Fibroblast of lung (primary cell): ENCODE measurements around the gene NECAB3. TPM values are rescaled to one million over a fixed set of nuclear protein-coding genes. Genes with fewer than 3 reads are reported as not detected.
"Not testable (repeated sequence)": the region's sequence is repeated elsewhere in the genome, so short reads cannot be mapped to it uniquely, and the experiment has no call there.

Experiments
- DNase-seq, 2 donors: peaks; one replicate each; pipeline versions ENCODE4 v3.0.0 to v3.0.0-alpha.2; 2010; ENCODE audit warnings: low read depth in 2 of 2
- H2AFZ ChIP-seq: 2 replicates; pipeline ENCODE4 v1.5.1; 2012; ENCODE audit warnings: low read length, control low read depth, inconsistent platforms
- H3K27ac ChIP-seq: 2 replicates; pipeline ENCODE4 v1.5.1; 2011; ENCODE audit warnings: low read length, control low read depth; ENCODE audit not compliant: insufficient read depth
- H3K27me3 ChIP-seq: 2 replicates; pipeline ENCODE4 v1.5.1; 2011; ENCODE audit warnings: mild to moderate bottlenecking, low read length; ENCODE audit not compliant: control insufficient read depth, insufficient read depth
- H3K36me3 ChIP-seq: 2 replicates; pipeline ENCODE4 v1.5.1; 2011; ENCODE audit warnings: low read length; ENCODE audit not compliant: control insufficient read depth, insufficient read depth
- H3K4me1 ChIP-seq: 2 replicates; pipeline ENCODE4 v1.5.1; 2011; ENCODE audit warnings: low read length; ENCODE audit not compliant: control insufficient read depth, insufficient read depth; ENCODE audit errors: extremely low read depth
- H3K4me2 ChIP-seq: 2 replicates; pipeline ENCODE4 v1.5.1; 2011; ENCODE audit warnings: low read length, control low read depth; ENCODE audit not compliant: insufficient read depth; ENCODE audit errors: extremely low read depth
- H3K4me3 ChIP-seq, 4 experiments: fragments of 200-600 bp in 1 of 4; sonication (generic) in 1 of 4; replicated peaks in 1 of 4; 2 replicates each; pipeline ENCODE4 v1.5.1; 2011 to 2016; ENCODE audit warnings: low read length in 4 of 4, low read depth in 3 of 4, mild to moderate bottlenecking in 3 of 4, control low read depth in 2 of 4, inconsistent platforms in 1 of 4, mixed read lengths in 1 of 4; ENCODE audit not compliant: insufficient read depth in 1 of 4; ENCODE audit errors: control extremely low read depth in 1 of 4
- H3K79me2 ChIP-seq: 2 replicates; pipeline ENCODE4 v1.5.1; 2012; ENCODE audit warnings: mild to moderate bottlenecking, low read length, inconsistent platforms; ENCODE audit not compliant: control insufficient read depth, insufficient read depth
- H3K9ac ChIP-seq: 2 replicates; pipeline ENCODE4 v1.5.1; 2011; ENCODE audit warnings: mild to moderate bottlenecking, low read length, control low read depth; ENCODE audit not compliant: insufficient read depth
- H3K9me3 ChIP-seq: 2 replicates; pipeline ENCODE4 v1.5.1; 2012; ENCODE audit warnings: low read depth, low read length; ENCODE audit not compliant: control insufficient read depth, insufficient read depth
- H4K20me1 ChIP-seq: 2 replicates; pipeline ENCODE4 v1.5.1; 2011; ENCODE audit warnings: low read length; ENCODE audit not compliant: control insufficient read depth, insufficient read depth; ENCODE audit errors: extremely low read depth
- EZH2 ChIP-seq: IDR thresholded peaks from 2 replicates; pipeline ENCODE4 v1.5.1; 2012; ENCODE audit warnings: low read length, control low read depth, mild to moderate bottlenecking; ENCODE audit errors: missing control alignments
- polyA plus RNA-seq, 2 donors: library from polyadenylated mRNA; depleted of rRNA in 1 of 2; stranded (reverse) in 1 of 2; unstranded in 1 of 2; fragments of >200 nt; gene quantifications; 2 replicates each; pipeline ENCODE4 v1.2.1, GENCODE V29; 2011 to 2012; ENCODE audit warnings: missing spikeins in 1 of 2
- total RNA-seq: library from RNA; depleted of rRNA; stranded (reverse); fragments of >200 nt; gene quantifications from 2 replicates; pipeline ENCODE4 v1.2.1, GENCODE V29; 2014
- TF ChIP-seq, protein P1 (sequence below), 2 donors: IDR thresholded peaks in 1 of 2; conservative IDR thresholded peaks in 1 of 2; 1 replicate in 1 of 2; 2 replicates in 1 of 2; pipeline ENCODE4 v1.5.1; 2011 to 2012; ENCODE audit warnings: low read length in 2 of 2, control low read depth in 1 of 2, inconsistent platforms in 1 of 2, low read depth in 1 of 2, mild to moderate bottlenecking in 1 of 2

Gene NECAB3
- total and polyA plus RNA-seq, 2 donors (not counting 1 experiment from before 2014, with no cell fraction given): 5.1 to 20.5 TPM

DNA sequence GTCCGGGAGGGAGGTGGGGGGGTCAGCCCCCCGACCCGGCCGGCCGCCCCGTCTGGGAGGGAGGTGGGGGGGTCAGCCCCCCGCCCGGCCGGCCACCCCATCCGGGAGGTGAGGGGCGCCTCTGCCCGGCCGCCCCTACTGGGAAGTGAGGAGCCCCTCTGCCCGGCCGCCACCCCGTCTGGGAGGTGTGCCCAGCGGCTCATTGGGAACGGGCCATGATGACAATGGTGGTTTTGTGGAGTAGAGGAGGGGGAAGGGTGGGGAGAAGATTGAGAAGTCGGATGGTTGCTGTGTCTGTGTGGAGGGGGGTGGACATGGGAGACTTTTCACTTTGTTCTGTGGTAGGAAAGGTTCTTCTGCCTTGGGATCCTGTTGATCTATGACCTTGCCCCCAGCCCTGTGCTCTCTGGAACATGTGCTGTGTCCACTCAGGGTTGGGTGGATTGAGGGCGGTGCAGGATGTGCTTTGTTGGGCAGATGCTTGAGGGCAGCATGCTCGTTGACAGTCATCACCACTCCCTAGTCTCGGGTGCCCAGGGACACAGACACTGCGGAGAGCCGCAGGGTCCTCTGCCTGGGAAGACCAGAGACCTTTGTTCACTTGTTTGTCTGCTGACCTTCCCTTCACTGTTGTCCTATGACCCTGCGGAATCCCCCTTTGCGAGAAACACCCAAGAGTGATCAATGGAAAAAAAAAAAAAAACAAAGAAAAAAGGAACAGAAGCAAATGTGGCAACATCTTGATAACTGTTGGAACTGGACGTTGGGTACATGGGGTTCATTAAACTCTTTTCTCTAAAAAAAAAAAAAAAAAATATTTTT, 27.6 kb upstream of the NECAB3 start:
- no peak overlapping the region for H3K27ac ChIP-seq
- no peaks in the 10 kb centered on the region for H4K20me1 ChIP-seq

DNA sequence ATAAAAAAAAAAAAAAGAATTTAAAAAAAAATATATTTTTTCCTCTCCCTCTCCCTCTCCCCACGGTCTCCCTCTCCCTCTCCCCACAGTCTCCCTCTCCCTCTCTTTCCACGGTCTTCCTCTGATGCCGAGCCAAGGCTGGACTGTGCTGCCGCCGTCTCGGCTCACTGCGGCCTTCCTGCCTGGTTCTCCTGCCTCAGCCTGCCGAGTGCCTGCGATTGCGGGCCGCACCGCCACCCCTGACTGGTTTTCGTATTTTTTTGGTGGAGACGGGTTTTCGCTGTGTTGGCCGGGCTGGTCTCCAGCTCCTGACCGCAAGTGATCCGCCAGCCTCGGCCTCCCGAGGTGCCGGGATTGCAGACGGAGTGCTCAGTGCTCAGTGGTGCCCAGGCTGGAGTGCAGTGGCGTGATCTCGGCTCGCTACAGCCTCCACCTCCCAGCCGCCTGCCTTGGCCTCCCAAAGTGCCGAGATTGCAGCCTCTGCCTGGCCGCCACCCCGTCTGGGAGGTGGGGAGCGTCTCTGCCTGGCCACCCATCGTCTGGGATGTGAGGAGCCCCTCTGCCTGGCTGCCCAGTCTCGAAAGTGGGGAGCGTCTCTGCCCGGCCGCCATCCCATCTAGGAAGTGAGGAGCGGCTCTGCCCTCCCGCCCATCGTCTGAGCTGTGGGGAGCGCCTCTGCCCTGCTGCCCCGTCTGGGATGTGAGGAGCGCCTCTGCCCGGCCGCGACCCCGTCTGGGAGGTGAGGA, 26.6 kb upstream of the NECAB3 start:
- not testable (repeated sequence) for H3K79me2 ChIP-seq, H3K27me3 ChIP-seq, H3K36me3 ChIP-seq, H3K9me3 ChIP-seq, H3K4me1 ChIP-seq, H3K27ac ChIP-seq, H3K4me3 ChIP-seq, H4K20me1 ChIP-seq, H3K9ac ChIP-seq, DNase-seq, H2AFZ ChIP-seq, H3K4me2 ChIP-seq

More for the DNA sequence above, 27.6 kb upstream of the NECAB3 start:
- DNase-seq: no peak
- Histone ChIP-seq H3K4me2 (no peak overlapping the region), H3K4me3 (no peak overlapping the region), H3K9ac (no peak overlapping the region), H3K9me3 (no peaks in the 10 kb centered on the region), H2AFZ (no peak overlapping the region), H3K79me2 (no peaks in the 10 kb centered on the region), H3K36me3 (no peaks in the 10 kb centered on the region), H3K27me3 (no peaks in the 10 kb centered on the region), H3K4me1 (no peaks in the 10 kb centered on the region)
- TF ChIP-seq EZH2: no peak
- TF ChIP-seq, protein P1, sequence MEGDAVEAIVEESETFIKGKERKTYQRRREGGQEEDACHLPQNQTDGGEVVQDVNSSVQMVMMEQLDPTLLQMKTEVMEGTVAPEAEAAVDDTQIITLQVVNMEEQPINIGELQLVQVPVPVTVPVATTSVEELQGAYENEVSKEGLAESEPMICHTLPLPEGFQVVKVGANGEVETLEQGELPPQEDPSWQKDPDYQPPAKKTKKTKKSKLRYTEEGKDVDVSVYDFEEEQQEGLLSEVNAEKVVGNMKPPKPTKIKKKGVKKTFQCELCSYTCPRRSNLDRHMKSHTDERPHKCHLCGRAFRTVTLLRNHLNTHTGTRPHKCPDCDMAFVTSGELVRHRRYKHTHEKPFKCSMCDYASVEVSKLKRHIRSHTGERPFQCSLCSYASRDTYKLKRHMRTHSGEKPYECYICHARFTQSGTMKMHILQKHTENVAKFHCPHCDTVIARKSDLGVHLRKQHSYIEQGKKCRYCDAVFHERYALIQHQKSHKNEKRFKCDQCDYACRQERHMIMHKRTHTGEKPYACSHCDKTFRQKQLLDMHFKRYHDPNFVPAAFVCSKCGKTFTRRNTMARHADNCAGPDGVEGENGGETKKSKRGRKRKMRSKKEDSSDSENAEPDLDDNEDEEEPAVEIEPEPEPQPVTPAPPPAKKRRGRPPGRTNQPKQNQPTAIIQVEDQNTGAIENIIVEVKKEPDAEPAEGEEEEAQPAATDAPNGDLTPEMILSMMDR (conservative IDR thresholded peaks at IDR 0.05 in 1 of 2, IDR thresholded peaks at IDR 0.05 in 1 of 2; ENCODE audit: low read depth in 1 of 2, low read length in 2 of 2): no peak

DNA sequence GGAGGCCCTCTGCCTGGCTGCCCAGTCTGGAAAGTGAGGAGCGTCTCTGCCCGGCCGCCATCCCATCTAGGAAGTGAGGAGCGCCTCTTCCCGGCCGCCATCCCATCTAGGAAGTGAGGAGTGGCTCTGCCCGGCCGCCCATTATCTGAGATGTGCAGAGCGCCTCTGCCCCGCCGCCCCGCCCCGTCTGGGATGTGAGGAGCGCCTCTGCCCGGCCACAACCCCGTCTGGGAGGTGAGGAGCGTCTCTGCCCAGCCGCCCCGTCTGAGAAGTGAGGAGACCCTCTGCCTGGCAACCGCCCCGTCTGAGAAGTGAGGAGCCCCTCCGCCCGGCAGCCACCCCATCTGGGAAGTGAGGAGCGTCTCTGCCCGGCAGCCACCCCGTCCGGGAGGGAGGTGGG, 24.7 kb upstream of the NECAB3 start:
- not testable (repeated sequence) for H4K20me1 ChIP-seq, H3K4me3 ChIP-seq, H3K27me3 ChIP-seq, H3K36me3 ChIP-seq, H3K4me1 ChIP-seq, H3K9ac ChIP-seq, H3K79me2 ChIP-seq, H3K4me2 ChIP-seq, H3K27ac ChIP-seq, DNase-seq, H3K9me3 ChIP-seq, H2AFZ ChIP-seq

DNA sequence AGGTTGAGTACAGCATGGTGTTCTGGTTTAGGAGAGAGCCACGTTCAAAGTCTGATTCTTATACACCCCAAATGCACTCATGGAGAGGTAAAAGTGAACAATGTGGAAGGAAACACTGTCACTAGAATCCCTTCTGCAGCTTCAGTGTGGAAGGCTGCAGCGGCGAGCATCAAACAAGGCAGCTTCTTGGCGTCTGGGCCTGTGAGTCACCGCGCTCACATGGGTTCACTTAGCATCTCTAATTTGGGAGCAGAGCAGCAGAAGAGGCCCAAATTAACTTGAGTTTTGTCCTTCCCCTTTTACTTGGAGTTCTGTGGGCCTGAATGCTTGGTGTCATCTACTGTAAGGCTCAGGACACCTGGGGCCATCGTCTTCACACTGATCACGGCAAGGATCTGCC, 22.9 kb upstream of the NECAB3 start:
- H3K27ac ChIP-seq: no peak overlapping the region

More for the DNA sequence above, 22.9 kb upstream of the NECAB3 start:
- TF ChIP-seq EZH2: no peak
- TF ChIP-seq, protein P1 (conservative IDR thresholded peaks at IDR 0.05 in 1 of 2, IDR thresholded peaks at IDR 0.05 in 1 of 2; ENCODE audit: low read depth in 1 of 2, low read length in 2 of 2): no peak
- Histone ChIP-seq H3K79me2 (no peaks in the 10 kb centered on the region), H3K4me2 (peak overlapping the region; percentile 59), H2AFZ (no peak overlapping the region), H4K20me1 (no peaks in the 10 kb centered on the region), H3K27me3 (no peaks in the 10 kb centered on the region), H3K9me3 (no peaks in the 10 kb centered on the region), H3K4me3 (no peak overlapping the region), H3K4me1 (no peaks in the 10 kb centered on the region), H3K9ac (no peak overlapping the region), H3K36me3 (no peaks in the 10 kb centered on the region)
- peak in 1 of 2 donors; percentile 75 for DNase-seq
